Upper lobe of left lung (tissue), 6 donors: ENCODE results near the gene NKAIN2. TPM values are rescaled to one million over a fixed set of nuclear protein-coding genes. Genes with fewer than 3 reads are reported as not detected.

Source experiments
- ATAC-seq, 2 donors: fragments of 200-7000 bp; cut with Tn5 transposase; one replicate each; pipeline ENCODE4 v1.9.1; 2022; ENCODE audit warnings: mild to moderate bottlenecking in 2 of 2, moderate library complexity in 2 of 2; ENCODE audit not compliant: low FRiP score in 2 of 2
- DNase-seq, 2 donors: peaks; one replicate each; pipeline ENCODE4 v3.0.0-alpha.2; 2019 to 2020
- H3K27ac ChIP-seq, 4 donors: fragments of 200-600 bp; sonication (generic); one replicate each; pipeline ENCODE4 v1.5.1; 2016 to 2019
- H3K27me3 ChIP-seq, 4 donors: fragments of 200-600 bp; sonication (generic); one replicate each; pipeline ENCODE4 v1.5.1; 2017 to 2019
- H3K36me3 ChIP-seq, 4 donors: fragments of 200-600 bp; sonication (generic); one replicate each; pipeline ENCODE4 v1.5.1; 2016 to 2019
- H3K4me1 ChIP-seq, 4 donors: fragments of 200-600 bp; sonication (generic); one replicate each; pipeline ENCODE4 v1.5.1; 2018 to 2019
- H3K4me3 ChIP-seq, 4 donors: fragments of 200-600 bp; sonication (generic); one replicate each; pipeline ENCODE4 v1.5.1; 2017 to 2019; ENCODE audit warnings: mild to moderate bottlenecking in 2 of 4, moderate library complexity in 1 of 4
- H3K9me3 ChIP-seq, 4 donors: fragments of 200-600 bp; sonication (generic); one replicate each; pipeline ENCODE4 v1.5.1; 2018 to 2019
- CTCF ChIP-seq, 6 experiments: fragments of 450-650 bp in 4 of 6; fragments of 200-600 bp in 2 of 6; sonication (generic) in 2 of 6; IDR thresholded peaks; one replicate each; pipeline ENCODE4 v1.5.1; 2016 to 2019; ENCODE audit warnings: antibody characterized with exemption in 6 of 6
- EP300 ChIP-seq, 4 donors: sonication (generic); formaldehyde crosslinking; IDR thresholded peaks; one replicate each; pipeline ENCODE4 v1.5.1; 2017; ENCODE audit warnings: antibody characterized with exemption in 4 of 4, control low read depth in 2 of 4
- POLR2A ChIP-seq, 4 donors: fragments of 450-650 bp; IDR thresholded peaks; one replicate each; pipeline ENCODE4 v1.5.1; 2016 to 2017; ENCODE audit warnings: antibody characterized with exemption in 4 of 4, mild to moderate bottlenecking in 2 of 4
- POLR2AphosphoS5 ChIP-seq, 2 donors: sonication (generic); formaldehyde crosslinking; IDR thresholded peaks; one replicate each; pipeline ENCODE4 v1.5.1; 2017; ENCODE audit warnings: antibody characterized with exemption in 2 of 2
- WGBS, 2 donors: methylation state at CpG; one replicate each; pipeline ENCODE4 v1.1.5; 2017 to 2018; 5-methylcytosine and 5-hydroxymethylcytosine counted together
- total RNA-seq, 6 donors: library from RNA; depleted of rRNA in 4 of 6; stranded (reverse); fragments of >200 nt in 4 of 6; gene quantifications; one replicate each; pipeline versions ENCODE4 v1.1.0 to v1.2.1, GENCODE V29; 2016 to 2021
- donor health status: DM: no; HTN: no; CAD: no; lungs with moderate emphysema.
- donor health status: DM: no; HTN: yes; CAD: no; lungs with severe emphysema.

The NKAIN2 gene
- total RNA-seq, 6 donors from 2014 or later: 0.13 to 0.20 TPM; not detected in 4

- Histone ChIP-seq H3K9me3 (no peaks in the 10 kb centered on the region), H3K4me1 (no peaks in the 10 kb centered on the region), H3K27ac (no peak overlapping the region), H3K27me3 (no peaks in the 10 kb centered on the region), H3K36me3 (no peaks in the 10 kb centered on the region), H3K4me3 (no peak overlapping the region)
- 28 to 34% methylated on average over 3 of the region's 3 CpGs for WGBS, 2 donors
- no peak for ATAC-seq
- TF ChIP-seq POLR2AphosphoS5 (IDR thresholded peaks at IDR 0.05) (no peak), EP300 (IDR thresholded peaks at IDR 0.05) (no peak), POLR2A (IDR thresholded peaks at IDR 0.05) (no peak), CTCF (IDR thresholded peaks at IDR 0.05) (no peak)
- DNase-seq: no peak
Observed at GRCh38 chr6:123830120-123830519, 26.5 kb downstream of the NKAIN2 start.

DNA sequence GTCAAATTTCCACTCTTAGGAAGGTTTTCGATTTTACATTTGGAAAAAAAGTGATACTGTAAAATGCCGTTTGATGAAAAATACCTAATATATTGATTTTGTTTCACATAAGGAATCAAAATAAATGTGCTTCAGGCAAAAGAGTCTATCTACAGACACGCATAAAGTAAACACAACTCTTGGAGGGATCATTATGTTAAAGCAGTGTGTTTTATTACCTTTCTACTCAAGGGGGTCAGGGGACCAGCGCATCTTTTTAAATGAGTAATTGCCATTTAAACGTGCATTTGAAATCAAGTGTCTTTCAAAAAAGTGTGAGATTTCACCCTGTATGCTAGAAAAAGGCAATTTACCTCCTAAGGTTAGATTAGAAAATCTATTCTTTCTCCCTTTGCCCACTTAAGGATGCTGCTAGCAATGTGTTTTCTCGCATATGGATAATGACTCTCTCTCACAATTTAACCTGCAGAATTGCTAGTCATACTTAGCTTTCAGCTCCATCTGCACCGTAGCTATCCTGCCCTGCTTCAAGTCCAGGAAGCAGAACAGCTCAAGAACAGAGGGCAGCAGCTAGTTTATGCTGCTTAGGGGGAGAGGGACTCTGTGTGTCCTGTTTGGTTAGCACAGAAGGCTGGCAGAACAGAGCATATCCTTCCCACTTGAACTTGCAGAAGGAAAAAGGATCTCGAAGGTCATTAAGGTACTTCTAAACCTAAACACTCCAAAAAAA lies 35.0 kb downstream of the NKAIN2 start:
- H3K36me3 ChIP-seq: no peaks in the 10 kb centered on the region
- TF ChIP-seq EP300 (IDR thresholded peaks at IDR 0.05) (no peak), POLR2AphosphoS5 (IDR thresholded peaks at IDR 0.05) (no peak), POLR2A (IDR thresholded peaks at IDR 0.05) (no peak), CTCF (IDR thresholded peaks at IDR 0.05) (no peak)

DNA sequence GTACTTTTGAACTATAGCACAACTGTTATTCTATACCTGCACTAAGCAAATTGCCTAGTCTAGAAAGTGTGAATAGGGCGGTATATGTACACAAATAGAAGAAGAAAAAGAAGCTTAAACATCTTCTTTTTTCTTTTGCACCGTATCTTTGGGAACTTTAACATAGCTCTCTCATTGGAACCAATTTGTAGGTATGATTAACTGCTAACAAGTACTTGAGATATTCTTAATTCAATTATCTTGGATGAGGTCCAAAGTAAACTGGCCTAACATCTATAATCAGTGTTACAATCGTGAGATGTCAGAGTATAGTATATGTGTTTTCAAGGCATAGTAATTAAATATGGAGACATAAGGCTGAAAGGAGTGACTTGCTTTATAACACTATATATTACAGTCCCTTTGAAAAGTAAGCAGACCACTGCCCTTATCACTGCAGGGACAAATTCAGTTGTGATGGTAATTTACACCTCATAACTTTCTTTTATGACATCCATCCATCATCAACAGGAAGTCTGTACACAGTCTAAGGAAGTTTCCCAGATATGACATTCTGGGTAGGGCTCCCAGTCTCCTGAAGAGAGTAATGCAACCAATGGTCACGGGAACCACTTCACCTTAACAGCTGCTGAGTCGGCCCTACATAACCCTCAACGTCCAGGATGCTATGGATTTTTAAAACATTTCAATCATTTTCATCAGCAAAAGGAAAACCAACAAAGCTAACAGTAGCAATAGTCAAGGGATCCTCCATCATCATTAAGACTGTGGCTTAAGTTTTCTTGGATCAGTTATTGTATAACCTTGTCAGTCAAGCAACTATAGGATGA lies 37.6 kb downstream of the NKAIN2 start:
- Histone ChIP-seq H3K9me3 (no peaks in the 10 kb centered on the region), H3K27ac (no peak overlapping the region), H3K27me3 (no peaks in the 10 kb centered on the region), H3K36me3 (no peaks in the 10 kb centered on the region), H3K4me3 (no peak overlapping the region), H3K4me1 (no peaks in the 10 kb centered on the region)
- WGBS, 2 donors: 21 to 25% methylated on average over 6 of the region's 6 CpGs
- ATAC-seq: no peak
- no peak for TF ChIP-seq POLR2AphosphoS5 (IDR thresholded peaks at IDR 0.05)
- TF ChIP-seq POLR2A (IDR thresholded peaks at IDR 0.05): no peak
- TF ChIP-seq CTCF (IDR thresholded peaks at IDR 0.05): no peak
- no peak for TF ChIP-seq EP300 (IDR thresholded peaks at IDR 0.05)
- no peak for DNase-seq

More for the DNA sequence above, 35.0 kb downstream of the NKAIN2 start:
- H3K9me3 ChIP-seq: no peaks in the 10 kb centered on the region
- no peak for ATAC-seq
- 49 to 56% methylated on average over 8 of the region's 8 CpGs for WGBS, 2 donors
- no peaks in the 10 kb centered on the region for H3K4me1 ChIP-seq
- H3K27ac ChIP-seq: no peak overlapping the region
- H3K27me3 ChIP-seq: no peaks in the 10 kb centered on the region
- DNase-seq: no peak
- H3K4me3 ChIP-seq: no peak overlapping the region

- Histone ChIP-seq H3K9me3 (no peaks in the 10 kb centered on the region), H3K4me3 (no peak overlapping the region), H3K27me3 (no peaks in the 10 kb centered on the region), H3K36me3 (no peaks in the 10 kb centered on the region), H3K27ac (no peak overlapping the region), H3K4me1 (no peaks in the 10 kb centered on the region)
- ATAC-seq: no peak
- DNase-seq: no peak
- 80 to 84% methylated on average over 5 of the region's 5 CpGs for WGBS, 2 donors
- TF ChIP-seq EP300 (IDR thresholded peaks at IDR 0.05): no peak
- no peak for TF ChIP-seq POLR2A (IDR thresholded peaks at IDR 0.05)
- TF ChIP-seq POLR2AphosphoS5 (IDR thresholded peaks at IDR 0.05): no peak
- no peak for TF ChIP-seq CTCF (IDR thresholded peaks at IDR 0.05)
Observed at GRCh38 chr6:123844011-123844410, 40.3 kb downstream of the NKAIN2 start.
